Fibroblast of mammary gland (primary cell): ENCODE data around the gene PDE4B.

Experiments used
- DNase-seq: peaks from one replicate; pipeline ENCODE4 v3.0.0-alpha.2; 2010; ENCODE audit warnings: low read depth
- H3K4me3 ChIP-seq: 2 replicates; pipeline ENCODE4 v1.5.1; 2011; ENCODE audit warnings: low read depth, mild to moderate bottlenecking, low read length, moderate library complexity; ENCODE audit not compliant: control insufficient read depth
- TF ChIP-seq, protein P1 (sequence below): conservative IDR thresholded peaks from 2 replicates; pipeline ENCODE4 v1.5.1; 2011; ENCODE audit warnings: low read depth, low read length, inconsistent platforms; ENCODE audit not compliant: control insufficient read depth, insufficient read depth

Gene PDE4B

DNA sequence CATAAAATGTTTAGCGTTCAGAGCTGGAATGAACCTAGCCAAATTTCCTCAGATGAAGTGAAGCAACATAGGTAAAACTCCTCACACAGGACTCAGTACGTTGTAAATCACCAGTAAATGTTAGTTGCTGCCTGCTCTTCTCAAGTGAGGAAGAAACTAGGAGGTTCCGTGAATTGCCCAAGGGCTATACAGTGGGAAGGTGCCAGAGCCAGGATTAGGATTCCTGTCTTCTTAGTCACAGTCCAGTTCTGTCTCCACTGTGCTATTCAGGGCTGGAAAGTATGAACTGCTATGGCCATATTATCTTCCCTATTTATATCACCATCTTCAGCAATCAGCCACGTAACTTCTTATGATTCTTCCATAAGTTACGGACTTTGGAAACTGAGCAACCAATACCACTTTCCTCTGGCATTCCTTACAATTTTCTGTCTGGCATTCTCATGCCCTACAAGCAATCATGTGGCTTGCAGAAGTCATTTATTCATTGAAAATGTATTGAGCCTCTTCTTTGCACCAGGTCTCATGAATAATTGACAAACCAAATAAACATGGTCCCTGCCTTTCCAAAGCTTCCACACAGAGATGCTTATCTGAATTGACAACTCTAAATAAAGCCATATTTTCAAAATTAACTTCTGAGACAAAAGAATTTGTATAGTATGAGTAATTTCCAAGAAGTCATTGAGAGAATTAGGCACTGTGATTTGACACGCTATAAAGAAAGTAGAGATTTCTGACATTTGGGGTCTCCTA is 469.7 kb downstream of the PDE4B start:
- TF ChIP-seq, protein P1, sequence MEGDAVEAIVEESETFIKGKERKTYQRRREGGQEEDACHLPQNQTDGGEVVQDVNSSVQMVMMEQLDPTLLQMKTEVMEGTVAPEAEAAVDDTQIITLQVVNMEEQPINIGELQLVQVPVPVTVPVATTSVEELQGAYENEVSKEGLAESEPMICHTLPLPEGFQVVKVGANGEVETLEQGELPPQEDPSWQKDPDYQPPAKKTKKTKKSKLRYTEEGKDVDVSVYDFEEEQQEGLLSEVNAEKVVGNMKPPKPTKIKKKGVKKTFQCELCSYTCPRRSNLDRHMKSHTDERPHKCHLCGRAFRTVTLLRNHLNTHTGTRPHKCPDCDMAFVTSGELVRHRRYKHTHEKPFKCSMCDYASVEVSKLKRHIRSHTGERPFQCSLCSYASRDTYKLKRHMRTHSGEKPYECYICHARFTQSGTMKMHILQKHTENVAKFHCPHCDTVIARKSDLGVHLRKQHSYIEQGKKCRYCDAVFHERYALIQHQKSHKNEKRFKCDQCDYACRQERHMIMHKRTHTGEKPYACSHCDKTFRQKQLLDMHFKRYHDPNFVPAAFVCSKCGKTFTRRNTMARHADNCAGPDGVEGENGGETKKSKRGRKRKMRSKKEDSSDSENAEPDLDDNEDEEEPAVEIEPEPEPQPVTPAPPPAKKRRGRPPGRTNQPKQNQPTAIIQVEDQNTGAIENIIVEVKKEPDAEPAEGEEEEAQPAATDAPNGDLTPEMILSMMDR, result no peak
- no peak overlapping the region for H3K4me3 ChIP-seq
- peak; percentile 63 for DNase-seq

DNA sequence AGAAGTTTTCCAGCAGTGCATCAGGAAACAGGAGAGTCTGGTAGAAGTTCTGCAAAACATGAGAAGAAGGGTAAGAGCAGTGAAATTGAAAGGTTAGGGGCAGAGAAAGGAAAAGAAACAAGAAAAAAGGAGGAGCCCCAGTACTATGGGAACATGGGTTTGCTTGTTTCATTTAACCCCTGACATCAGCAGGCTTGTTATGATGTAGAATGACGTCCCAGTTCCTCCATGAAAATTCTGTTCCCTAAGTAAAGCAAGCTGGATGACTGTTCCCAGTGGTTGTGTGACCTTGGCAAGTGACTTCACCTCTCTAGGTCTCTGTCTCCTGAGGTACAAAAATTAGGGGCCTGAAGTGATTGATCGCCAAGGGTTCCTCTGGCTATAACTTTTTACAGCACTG is 472.6 kb downstream of the PDE4B start:
- DNase-seq, result no peak
- TF ChIP-seq, protein P1, result no peak
- no peak overlapping the region for H3K4me3 ChIP-seq

DNA sequence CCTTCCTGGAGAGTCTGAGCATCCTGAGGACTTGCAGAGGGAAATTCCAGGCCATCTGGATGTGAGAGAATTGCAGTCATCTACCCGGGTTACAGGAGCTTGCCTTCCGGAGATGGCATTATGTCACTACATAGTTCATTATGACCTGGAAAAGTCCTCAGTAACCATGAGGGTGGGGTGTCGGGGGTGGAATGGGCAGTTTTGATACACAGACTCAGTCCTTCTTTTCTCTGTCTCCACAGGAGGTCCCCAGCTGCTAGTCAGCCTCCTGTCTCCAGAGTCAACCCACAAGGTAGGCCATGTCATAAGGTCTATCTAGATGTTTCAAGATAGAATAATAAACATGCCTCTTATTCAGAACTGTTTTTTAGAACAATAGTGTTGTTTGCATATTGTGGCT is 473.1 kb downstream of the PDE4B start:
- DNase-seq, result no peak
- H3K4me3 ChIP-seq, result no peak overlapping the region
- TF ChIP-seq, protein P1, result no peak

DNA sequence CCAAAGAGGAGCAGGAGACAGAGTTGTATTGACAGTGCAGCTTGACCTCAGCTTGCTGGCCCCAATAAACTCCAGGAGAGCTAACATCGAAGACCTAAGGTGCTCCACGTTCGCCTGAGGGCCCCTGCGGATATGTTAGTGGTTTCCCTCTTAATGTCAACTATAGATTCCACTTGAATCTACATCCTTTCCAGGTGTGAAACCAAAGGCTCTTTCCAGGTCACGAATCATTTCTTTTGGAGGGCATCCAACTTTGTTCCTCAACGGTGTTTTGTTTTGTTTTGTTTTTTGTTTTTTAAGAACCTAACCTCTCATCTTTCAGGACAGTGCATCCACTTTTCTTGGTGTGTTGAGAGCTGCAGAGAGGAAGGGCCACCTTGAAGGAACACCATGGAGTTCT is 473.7 kb downstream of the PDE4B start:
- H3K4me3 ChIP-seq, result no peak overlapping the region
- TF ChIP-seq, protein P1, result no peak
- no peak for DNase-seq

DNA sequence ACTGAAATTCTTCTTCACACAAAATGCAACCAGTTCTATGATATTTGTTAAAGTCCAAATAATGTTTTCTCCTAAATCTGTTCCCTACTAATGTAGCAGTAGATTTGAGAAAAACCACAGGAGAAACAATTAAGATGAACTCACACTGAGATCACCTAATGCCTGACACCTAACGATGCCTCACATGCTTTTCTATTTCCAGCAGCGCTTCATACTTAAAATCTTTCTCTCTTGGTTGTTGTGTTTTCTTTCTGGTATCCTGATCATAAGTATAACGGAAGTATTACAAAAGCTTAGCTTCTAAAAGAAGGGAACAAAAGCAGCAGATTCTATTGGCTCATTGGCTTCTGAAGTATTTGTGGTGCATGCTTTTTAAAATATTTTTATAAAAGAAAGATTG is 474.1 kb downstream of the PDE4B start:
- TF ChIP-seq, protein P1, result no peak
- H3K4me3 ChIP-seq, result no peak overlapping the region
- no peak for DNase-seq

DNA sequence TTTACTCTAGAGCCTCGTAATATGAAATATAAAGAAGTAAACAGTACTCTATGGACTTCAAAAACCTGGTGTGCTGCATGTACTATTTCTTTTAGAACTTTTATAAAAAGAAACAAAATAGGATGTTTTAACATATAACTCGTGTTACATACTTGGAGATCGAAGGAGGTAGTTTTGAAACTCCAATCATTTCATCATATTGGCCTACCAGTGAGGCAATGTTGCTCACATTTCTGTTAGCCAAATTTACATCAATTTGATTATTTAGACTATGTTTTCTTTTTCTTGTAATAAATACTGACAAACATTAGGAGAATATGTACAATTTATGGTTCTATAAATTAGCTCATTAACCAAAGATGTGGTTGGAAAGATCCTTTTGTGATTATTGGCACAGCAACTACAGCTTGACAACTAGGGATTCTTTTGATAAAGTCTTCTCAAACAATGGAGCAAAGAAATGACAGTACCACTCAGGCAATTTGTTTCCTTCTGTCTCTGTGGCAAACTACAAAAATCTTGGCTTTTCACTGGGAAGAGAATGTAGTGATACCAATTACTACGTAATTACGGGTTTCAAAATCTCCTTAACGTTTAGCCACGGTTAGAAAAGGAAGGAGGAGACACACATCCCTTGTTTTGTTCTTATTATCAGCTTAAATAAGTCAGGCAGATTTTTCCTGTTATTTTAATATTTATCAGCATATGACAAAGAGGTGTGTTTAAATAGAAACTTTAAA is 474.7 kb downstream of the PDE4B start:
- no peak for DNase-seq
- TF ChIP-seq, protein P1, result no peak

DNA sequence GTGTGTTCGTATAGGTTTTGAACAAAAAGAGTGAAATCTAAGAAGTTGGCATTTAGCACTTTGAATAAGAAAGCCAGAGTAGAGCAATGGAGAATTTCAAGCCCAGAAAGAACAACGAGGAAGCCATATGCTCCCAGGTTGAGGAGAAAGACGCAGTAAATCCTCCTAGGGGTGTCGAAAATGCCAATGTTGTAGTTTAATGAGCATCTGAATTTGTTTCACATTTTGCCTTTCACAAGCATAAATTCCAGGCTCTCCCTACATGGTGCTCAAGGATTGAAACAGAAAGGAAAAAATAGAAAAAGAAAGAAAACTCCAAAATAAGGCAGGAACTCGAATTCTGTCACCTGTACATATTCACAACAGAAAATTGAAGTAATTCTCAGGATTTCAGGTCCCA is 476.5 kb downstream of the PDE4B start:
- DNase-seq, result no peak
- TF ChIP-seq, protein P1, result no peak
- no peak overlapping the region for H3K4me3 ChIP-seq

More for the DNA sequence above, 474.7 kb downstream of the PDE4B start:
- H3K4me3 ChIP-seq, result no peak overlapping the region
